ENCODE measurements around the gene LIN7C. TPM values are rescaled to one million over a fixed set of nuclear protein-coding genes. Genes with fewer than 3 reads are reported as not detected.

The LIN7C gene
- total and polyA plus RNA-seq, 2 of the 8 experiments (the other 6 are each of a cell fraction or from before 2014, with no cell fraction given) = 10.5 to 42.7 TPM

DNA sequence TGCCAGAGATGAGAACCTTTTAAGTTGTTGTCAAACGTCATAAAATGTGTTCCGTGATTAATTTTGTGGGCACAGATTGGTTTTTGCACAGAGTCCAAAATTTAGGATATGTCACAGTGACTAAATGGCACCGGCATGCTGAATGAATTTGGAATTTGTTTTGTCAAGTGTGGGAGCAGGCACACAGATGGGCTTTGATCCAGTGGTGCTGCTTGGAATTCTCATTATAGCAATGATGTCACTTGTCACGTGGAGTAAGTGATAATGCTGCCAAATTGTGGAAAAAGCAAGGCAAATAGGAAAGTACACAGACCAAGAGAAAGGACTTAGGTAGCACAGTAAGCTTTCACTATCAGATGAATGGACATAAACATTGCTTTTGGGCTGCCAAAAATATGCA is 8.0 kb upstream of the LIN7C start (continued):
- TF ChIP-seq RAD21 (IDR thresholded peaks at IDR 0.05 in 1 of 2, conservative IDR thresholded peaks at IDR 0.05 in 1 of 2; ENCODE audit: low read depth in 2 of 2, low read length in 2 of 2) (no peak), ZNF274 (IDR thresholded peaks at IDR 0.05; ENCODE audit: borderline replicate concordance, extremely low read depth, low read length) (no peak)
